ENCODE data around the gene ARMC2. TPM values are rescaled to one million over a fixed set of nuclear protein-coding genes. Genes with fewer than 3 reads are reported as not detected.

Gene ARMC2
- total and polyA plus RNA-seq, 2 of the 8 experiments (the other 6 are each of a cell fraction or from before 2014, with no cell fraction given), result 1.6 to 4.4 TPM

GRCh38 chr6:108946695-108947094 is 98.5 kb downstream of the ARMC2 start:
- DNase-seq (ENCODE audit: low read depth in 1 of 2, low spot score in 2 of 2) (no peak), FAIRE-seq (no peak)
- no peak overlapping the region for H2BK15ac ChIP-seq (ENCODE audit: low read length)
- TF ChIP-seq SP1 (IDR thresholded peaks at IDR 0.05; ENCODE audit: low read depth, low read length), result no peak
- TF ChIP-seq GTF2F1 (IDR thresholded peaks at IDR 0.05; ENCODE audit: borderline replicate concordance, low read depth, low read length), result no peak
- TF ChIP-seq HDAC2 (IDR thresholded peaks at IDR 0.05; ENCODE audit: borderline replicate concordance in 1 of 2, low read depth in 2 of 2, low read length in 2 of 2), result no peak
- no peak for TF ChIP-seq USF2 (IDR thresholded peaks at IDR 0.05; ENCODE audit: low read length)
- TF ChIP-seq PHF8 (conservative IDR thresholded peaks at IDR 0.05; ENCODE audit: low read depth, low read length), result no peak

More at GRCh38 chr6:108946695-108947094, 98.5 kb downstream of the ARMC2 start:
- Histone ChIP-seq H2BK120ac (replicated peaks; ENCODE audit: low read depth, low read length) (no peak overlapping the region), H4K8ac (ENCODE audit: extremely low read depth, insufficient read depth, low read length) (no peak overlapping the region), H3K23ac (ENCODE audit: insufficient read length) (no peak overlapping the region), H3K36me3 (ENCODE audit: control insufficient read depth in 2 of 4, insufficient read depth in 4 of 4, low read length in 3 of 4) (no peaks in the 10 kb centered on the region), H2AK5ac (ENCODE audit: low read depth, low read length) (no peak overlapping the region), H2AFZ (ENCODE audit: low read length) (no peak overlapping the region), H3K18ac (ENCODE audit: extremely low read depth, low read length) (no peak overlapping the region), H3K23me2 (ENCODE audit: low read depth, low read length) (no peaks in the 10 kb centered on the region), H3K9ac (replicated peaks in 1 of 4; ENCODE audit: extremely low read depth in 1 of 4, low read depth in 3 of 4, low read length in 3 of 4) (no peak overlapping the region), H3K27me3 (replicated peaks in 1 of 4; ENCODE audit: control insufficient read depth in 3 of 4, extremely low read depth in 1 of 4, insufficient read depth in 3 of 4, low read length in 3 of 4) (no peaks in the 10 kb centered on the region), H3K14ac (ENCODE audit: insufficient read length) (no peak overlapping the region), H3K9me3 (ENCODE audit: insufficient read depth in 2 of 2, low read depth in 1 of 2, low read length in 1 of 2) (no peaks in the 10 kb centered on the region), H3K4me1 (replicated peaks in 1 of 4; ENCODE audit: control insufficient read depth in 3 of 4, insufficient read depth in 4 of 4, low read length in 3 of 4) (peaks cover 0 to 3% (median 2%) of the 10 kb centered on the region in 4 experiments; a peak in 6 of 7 replicates), H3K56ac (replicated peaks; ENCODE audit: insufficient read length, low read depth, low read length) (no peak overlapping the region), H2BK12ac (ENCODE audit: low read depth, low read length) (no peak overlapping the region), H4K91ac (replicated peaks; ENCODE audit: insufficient read length, low read length) (no peak overlapping the region), H3K27ac (ENCODE audit: low read depth, low read length) (no peak overlapping the region), H3K4ac (replicated peaks; ENCODE audit: insufficient read length, low read depth, low read length) (no peak overlapping the region), H3K4me2 (ENCODE audit: insufficient read depth in 1 of 2, low read depth in 2 of 2, low read length in 2 of 2) (no peak overlapping the region), H2BK5ac (ENCODE audit: low read depth, low read length) (no peak overlapping the region), H3K79me2 (ENCODE audit: control insufficient read depth in 1 of 2, insufficient read depth in 2 of 2, low read length in 2 of 2) (no peaks in the 10 kb centered on the region), H4K20me1 (replicated peaks in 1 of 2; ENCODE audit: control insufficient read depth in 1 of 2, insufficient read depth in 2 of 2, low read length in 2 of 2) (no peaks in the 10 kb centered on the region), H3K79me1 (ENCODE audit: low read depth, low read length) (no peaks in the 10 kb centered on the region), H2BK20ac (ENCODE audit: low read length) (no peak overlapping the region), H4K5ac (ENCODE audit: insufficient read length, low read depth, low read length) (no peak overlapping the region), H3K4me3 (ENCODE audit: extremely low read depth in 1 of 4, insufficient read depth in 2 of 4, low read depth in 3 of 4, low read length in 4 of 4) (no peak overlapping the region)
- WGBS, 2 experiments (ENCODE audit: extremely low coverage in 1 of 2, insufficient coverage in 1 of 2, insufficient read length in 1 of 2, insufficient replicate concordance in 2 of 2, low coverage in 1 of 2, low lambda C conversion rate in 2 of 2, missing lambda C conversion rate in 1 of 2), result 86% methylated on average over 3 of the region's 3 CpGs; no CpG with 5 or more reads in 1 of the 2 experiments
- ChIA-PET POLR2A (ENCODE audit: partially characterized antibody) (interaction anchor here (0.9 kb wide), 1 partner anchor 21 kb away, joined by 3 read pairs; no protein-coding TSS in a partner anchor), CTCF (ENCODE audit: partially characterized antibody) (interaction anchor here (0.6 to 1.8 kb wide), 2 partner anchors 32 to 202 kb away, joined by 3 to 9 read pairs; no protein-coding TSS in a partner anchor)

Data from H1 (cell line).